ENCODE measurements around the gene KCND3. TPM values are rescaled to one million over a fixed set of nuclear protein-coding genes. Genes with fewer than 3 reads are reported as not detected.

Gene KCND3
- total RNA-seq, 1 donor from 2014 or later, result 0.15 TPM

GRCh38 chr1:111968511-111968910 lies 21.0 kb downstream of the KCND3 start:
- peaks cover 15% of the 10 kb centered on the region for H3K4me1 Mint-ChIP-seq (ENCODE audit: unreplicated experiment)
- TF ChIP-seq, protein P1, sequence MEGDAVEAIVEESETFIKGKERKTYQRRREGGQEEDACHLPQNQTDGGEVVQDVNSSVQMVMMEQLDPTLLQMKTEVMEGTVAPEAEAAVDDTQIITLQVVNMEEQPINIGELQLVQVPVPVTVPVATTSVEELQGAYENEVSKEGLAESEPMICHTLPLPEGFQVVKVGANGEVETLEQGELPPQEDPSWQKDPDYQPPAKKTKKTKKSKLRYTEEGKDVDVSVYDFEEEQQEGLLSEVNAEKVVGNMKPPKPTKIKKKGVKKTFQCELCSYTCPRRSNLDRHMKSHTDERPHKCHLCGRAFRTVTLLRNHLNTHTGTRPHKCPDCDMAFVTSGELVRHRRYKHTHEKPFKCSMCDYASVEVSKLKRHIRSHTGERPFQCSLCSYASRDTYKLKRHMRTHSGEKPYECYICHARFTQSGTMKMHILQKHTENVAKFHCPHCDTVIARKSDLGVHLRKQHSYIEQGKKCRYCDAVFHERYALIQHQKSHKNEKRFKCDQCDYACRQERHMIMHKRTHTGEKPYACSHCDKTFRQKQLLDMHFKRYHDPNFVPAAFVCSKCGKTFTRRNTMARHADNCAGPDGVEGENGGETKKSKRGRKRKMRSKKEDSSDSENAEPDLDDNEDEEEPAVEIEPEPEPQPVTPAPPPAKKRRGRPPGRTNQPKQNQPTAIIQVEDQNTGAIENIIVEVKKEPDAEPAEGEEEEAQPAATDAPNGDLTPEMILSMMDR (IDR thresholded peaks at IDR 0.05; ENCODE audit: unreplicated experiment), result no peak
- H3K27me3 Mint-ChIP-seq (ENCODE audit: unreplicated experiment), result peaks cover 6% of the 10 kb centered on the region
- no peak overlapping the region for H3K4me3 Mint-ChIP-seq (ENCODE audit: unreplicated experiment)
- DNase-seq (ENCODE audit: low spot score), result no peak
- no peaks in the 10 kb centered on the region for H3K9me3 Mint-ChIP-seq (ENCODE audit: unreplicated experiment)
- no peak overlapping the region for H3K27ac Mint-ChIP-seq (ENCODE audit: unreplicated experiment)
- peaks cover 3% of the 10 kb centered on the region for H3K36me3 Mint-ChIP-seq (ENCODE audit: low read depth, unreplicated experiment)

- no peak for DNase-seq (ENCODE audit: low spot score)
- Mint-ChIP-seq H3K36me3 (ENCODE audit: low read depth, unreplicated experiment) (peaks cover 3% of the 10 kb centered on the region), H3K27me3 (ENCODE audit: unreplicated experiment) (peaks cover 6% of the 10 kb centered on the region), H3K27ac (ENCODE audit: unreplicated experiment) (no peak overlapping the region), H3K9me3 (ENCODE audit: unreplicated experiment) (no peaks in the 10 kb centered on the region), H3K4me3 (ENCODE audit: unreplicated experiment) (no peak overlapping the region), H3K4me1 (ENCODE audit: unreplicated experiment) (peaks cover 15% of the 10 kb centered on the region)
- TF ChIP-seq, protein P1 (IDR thresholded peaks at IDR 0.05; ENCODE audit: unreplicated experiment), result no peak
These were observed 21.6 kb downstream of the KCND3 start for GRCh38 chr1:111967886-111968285.

GRCh38 chr1:111967067-111967690 lies 22.3 kb downstream of the KCND3 start:
- DNase-seq (ENCODE audit: low spot score), result no peak
- peaks cover 6% of the 10 kb centered on the region for H3K27me3 Mint-ChIP-seq (ENCODE audit: unreplicated experiment)
- TF ChIP-seq, protein P1 (IDR thresholded peaks at IDR 0.05; ENCODE audit: unreplicated experiment), result no peak
- peaks cover 3% of the 10 kb centered on the region for H3K36me3 Mint-ChIP-seq (ENCODE audit: low read depth, unreplicated experiment)
- H3K27ac Mint-ChIP-seq (ENCODE audit: unreplicated experiment), result no peak overlapping the region
- no peaks in the 10 kb centered on the region for H3K9me3 Mint-ChIP-seq (ENCODE audit: unreplicated experiment)
- H3K4me3 Mint-ChIP-seq (ENCODE audit: unreplicated experiment), result no peak overlapping the region
- peaks cover 15% of the 10 kb centered on the region for H3K4me1 Mint-ChIP-seq (ENCODE audit: unreplicated experiment)

DNA sequence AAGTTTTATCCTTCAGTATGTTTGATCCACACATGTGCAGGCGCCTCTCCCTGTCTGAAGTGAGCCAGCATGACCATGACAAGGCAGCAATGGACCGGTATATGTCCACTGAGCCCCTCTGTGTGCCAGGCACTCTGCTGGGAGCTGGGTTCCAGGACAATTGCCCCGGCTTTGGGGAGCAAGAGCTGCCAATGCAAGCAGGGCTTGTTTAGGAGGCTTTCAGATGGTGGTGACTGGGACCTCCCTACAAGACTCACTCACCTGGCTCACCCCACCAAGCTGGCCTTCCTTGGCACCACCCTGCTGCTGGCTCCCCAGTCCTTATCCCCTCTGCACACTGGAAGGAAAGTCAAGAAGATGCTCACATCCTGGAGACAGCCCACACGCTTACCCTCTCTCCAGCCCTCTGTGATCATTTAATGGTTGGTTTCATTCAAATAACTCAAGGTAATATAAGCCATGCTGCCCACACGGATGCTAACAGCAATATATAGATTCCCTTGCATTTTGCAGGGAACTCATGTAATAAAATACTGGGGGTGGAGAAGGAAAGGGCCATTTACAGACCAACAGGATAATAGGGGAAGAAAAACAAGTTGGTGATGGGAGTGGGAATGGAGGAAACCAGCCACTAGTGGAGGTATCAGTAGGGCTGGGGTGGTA lies 23.6 kb downstream of the KCND3 start:
- Mint-ChIP-seq H3K27me3 (ENCODE audit: unreplicated experiment) (peaks cover 6% of the 10 kb centered on the region), H3K36me3 (ENCODE audit: low read depth, unreplicated experiment) (peaks cover 3% of the 10 kb centered on the region), H3K4me1 (ENCODE audit: unreplicated experiment) (peaks cover 15% of the 10 kb centered on the region), H3K27ac (ENCODE audit: unreplicated experiment) (no peak overlapping the region), H3K9me3 (ENCODE audit: unreplicated experiment) (no peaks in the 10 kb centered on the region), H3K4me3 (ENCODE audit: unreplicated experiment) (no peak overlapping the region)
- TF ChIP-seq, protein P1 (IDR thresholded peaks at IDR 0.05; ENCODE audit: unreplicated experiment), result no peak
- DNase-seq (ENCODE audit: low spot score), result no peak
